GM21390 (cell line): Measurements from ENCODE around the gene FBXO30.

Experiments used
- ATAC-seq: cut with Tn5 transposase; IDR thresholded peaks from one replicate; pipeline ENCODE4 v1.9.1; 2021; ENCODE audit not compliant: unreplicated experiment

FBXO30 gene

DNA sequence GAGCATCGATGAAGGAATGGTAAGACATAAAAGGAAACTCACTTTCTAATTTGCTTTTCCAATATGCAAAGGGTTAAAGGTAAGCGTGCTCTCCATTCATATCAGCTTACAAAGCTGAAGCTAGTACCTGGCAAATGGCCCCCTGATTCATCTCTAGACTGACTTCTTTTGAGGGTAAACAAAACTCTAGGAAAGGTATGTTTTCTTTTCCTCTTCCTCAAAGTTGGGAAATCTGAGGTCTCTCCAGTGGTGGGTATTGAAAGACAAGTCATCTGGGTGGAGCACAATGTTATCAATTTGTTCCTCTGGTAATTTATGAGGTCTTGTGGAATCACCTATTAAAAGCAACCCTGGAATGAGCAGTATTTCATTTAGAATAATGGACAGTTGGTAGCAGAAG is 7.9 kb upstream of the FBXO30 start:
- ATAC-seq = no peak

DNA sequence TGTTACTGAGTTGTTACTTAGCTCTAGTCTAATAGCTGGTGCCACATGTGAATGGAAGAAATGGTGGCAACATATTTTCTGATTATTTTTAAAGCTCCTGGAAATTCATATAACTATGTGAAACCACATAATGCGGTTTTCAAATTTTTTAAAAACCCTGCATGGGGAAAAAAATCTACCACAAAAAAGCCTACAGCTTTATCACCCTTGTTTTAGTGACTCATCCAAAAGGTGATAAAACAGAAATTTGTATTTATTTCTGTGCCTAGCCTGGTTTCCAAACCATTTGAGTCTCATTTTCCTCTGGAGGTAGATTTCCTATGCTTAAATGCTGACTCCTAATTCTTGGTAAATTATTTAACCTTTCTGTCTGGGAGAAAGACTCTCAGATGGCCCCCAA is 5.4 kb upstream of the FBXO30 start:
- no peak for ATAC-seq

DNA sequence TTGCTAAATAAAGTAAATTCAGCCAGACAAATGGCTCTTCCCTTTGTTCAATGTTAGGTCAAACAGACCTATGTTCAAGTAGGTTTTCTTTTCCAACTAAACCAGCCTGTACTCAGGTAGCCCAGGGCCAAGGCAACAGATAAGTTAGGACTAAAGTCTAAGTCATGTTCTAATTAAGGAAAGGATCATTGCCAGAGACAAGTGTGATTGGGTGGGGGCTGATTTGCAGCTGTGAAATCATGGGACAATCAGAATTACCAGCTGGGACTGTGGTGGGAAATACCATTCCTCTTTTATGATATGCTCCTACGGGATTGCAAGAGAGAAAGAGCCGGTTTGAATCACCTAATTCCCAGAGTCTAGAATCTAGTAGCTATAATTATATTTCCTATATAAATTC is 4.2 kb upstream of the FBXO30 start:
- no peak for ATAC-seq

- no peak for ATAC-seq
Measured at GRCh38 chr6:145816392-145816791, 1.8 kb upstream of the FBXO30 start.

- ATAC-seq = peak; percentile 23
Measured at GRCh38 chr6:145815309-145816274, 997 bp upstream of the FBXO30 start.

- ATAC-seq = peak; percentile 24
Measured at GRCh38 chr6:145814035-145814500, 527 bp downstream of the FBXO30 start.

- no peak for ATAC-seq
Measured at GRCh38 chr6:145813285-145814034, 1.1 kb downstream of the FBXO30 start.

DNA sequence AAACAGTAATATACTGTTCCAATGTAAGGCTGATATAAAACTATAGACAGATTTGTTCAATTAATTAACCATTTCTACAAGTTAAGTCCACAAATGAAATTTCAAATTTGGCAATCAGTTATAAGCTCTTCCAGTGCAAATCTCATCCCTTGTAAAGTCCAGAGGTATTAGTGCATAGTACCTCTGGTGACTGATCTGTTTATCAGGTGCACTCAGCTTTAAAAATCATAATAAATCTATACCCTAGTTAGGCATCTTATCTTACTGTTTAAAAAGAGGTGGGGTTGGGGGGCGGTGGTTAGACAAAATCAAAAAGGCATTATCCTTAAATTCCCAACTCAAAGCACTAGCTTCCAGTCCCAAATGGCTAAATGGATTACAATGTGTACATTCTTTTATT is 2.9 kb downstream of the FBXO30 start:
- ATAC-seq = no peak

- no peak for ATAC-seq
Measured at GRCh38 chr6:145809785-145810184, 4.8 kb downstream of the FBXO30 start.

DNA sequence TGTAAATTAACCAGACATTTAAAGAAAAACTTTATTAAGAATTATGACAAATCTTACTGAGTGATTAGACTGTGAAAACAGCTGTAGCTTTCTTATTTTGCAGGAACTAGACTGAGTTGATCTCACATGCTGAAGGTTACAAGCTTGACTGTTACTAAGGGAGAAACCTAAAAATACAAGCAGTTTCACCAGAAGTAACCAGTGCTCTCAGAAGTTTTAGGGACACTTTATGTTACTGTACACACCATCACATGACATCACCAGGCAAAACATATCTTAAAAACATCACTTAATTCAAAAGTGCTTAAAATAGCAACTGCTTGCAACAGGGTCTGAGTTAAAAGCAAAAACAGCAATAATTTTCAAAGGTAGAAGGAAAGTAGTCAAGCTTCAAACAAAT is 5.4 kb downstream of the FBXO30 start:
- ATAC-seq = peak; percentile 87

DNA sequence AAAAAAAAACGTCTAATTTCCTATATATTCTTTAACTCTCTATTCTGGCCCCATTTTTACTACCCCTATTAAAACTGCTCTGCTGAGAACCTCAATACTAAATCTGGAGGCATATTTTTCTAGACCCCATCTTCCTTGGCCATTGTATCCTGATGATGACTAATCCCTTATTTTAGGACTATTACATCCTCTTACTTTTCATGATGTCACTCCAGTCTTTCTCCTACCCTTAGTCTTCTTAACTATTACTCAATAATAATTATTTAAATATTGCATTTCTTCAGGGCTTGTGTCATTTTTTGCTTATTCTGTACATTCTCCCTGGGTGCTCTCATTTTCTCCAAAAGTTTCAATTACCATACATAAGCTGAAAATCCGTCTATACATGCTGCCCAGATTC is 6.4 kb downstream of the FBXO30 start:
- ATAC-seq = no peak

DNA sequence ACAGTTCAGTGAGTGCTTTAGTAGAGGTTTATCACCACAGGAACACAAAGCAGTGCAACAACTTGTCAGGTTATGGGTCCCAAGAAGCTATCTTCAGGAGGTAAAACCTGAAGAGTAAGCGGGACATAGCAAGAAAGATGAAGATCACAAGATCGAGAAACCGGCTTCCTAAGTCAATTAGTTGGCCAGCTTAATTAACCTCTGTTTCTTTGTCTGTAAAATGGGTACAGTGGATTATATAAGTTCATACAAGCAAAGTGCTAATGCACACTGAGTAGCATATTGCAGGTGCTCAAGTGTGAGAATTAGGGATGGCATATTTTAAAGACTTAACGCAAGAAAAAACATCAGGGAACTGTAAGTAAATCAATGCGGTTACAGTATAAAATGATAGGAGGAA is 12.5 kb downstream of the FBXO30 start:
- no peak for ATAC-seq

GRCh38 chr6:145801021-145801420 is 13.6 kb downstream of the FBXO30 start:
- ATAC-seq = no peak

- no peak for ATAC-seq
Measured at GRCh38 chr6:145798530-145798929, 16.1 kb downstream of the FBXO30 start.

- ATAC-seq = no peak
Measured at GRCh38 chr6:145789443-145789842, 25.2 kb downstream of the FBXO30 start.

- ATAC-seq = no peak
Measured at GRCh38 chr6:145787688-145788087, 26.9 kb downstream of the FBXO30 start.

DNA sequence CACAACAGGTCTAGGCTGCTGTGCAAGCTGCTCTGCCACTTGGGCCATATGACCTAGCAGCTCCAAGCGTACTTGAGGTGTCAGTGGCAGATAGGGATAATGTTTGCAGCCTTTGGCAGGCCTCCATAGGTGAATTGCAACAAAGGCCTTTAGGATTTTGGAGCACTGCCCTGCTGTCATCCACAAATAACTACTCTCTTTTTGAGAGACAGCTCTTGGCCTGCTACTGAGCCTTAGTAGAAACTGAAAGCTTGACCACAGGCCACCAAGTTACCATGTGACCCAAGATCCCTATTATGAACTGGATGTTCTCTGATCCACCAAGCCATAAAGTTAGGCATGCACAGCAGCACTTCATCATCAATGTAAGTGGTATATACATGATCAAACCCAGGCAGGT is 29.9 kb downstream of the FBXO30 start:
- ATAC-seq = peak; percentile 91

GRCh38 chr6:145783796-145784195 is 30.8 kb downstream of the FBXO30 start:
- no peak for ATAC-seq

GRCh38 chr6:145772846-145773245 is 41.7 kb downstream of the FBXO30 start:
- ATAC-seq = no peak

GRCh38 chr6:145765449-145765848 is 49.1 kb downstream of the FBXO30 start:
- ATAC-seq = no peak

DNA sequence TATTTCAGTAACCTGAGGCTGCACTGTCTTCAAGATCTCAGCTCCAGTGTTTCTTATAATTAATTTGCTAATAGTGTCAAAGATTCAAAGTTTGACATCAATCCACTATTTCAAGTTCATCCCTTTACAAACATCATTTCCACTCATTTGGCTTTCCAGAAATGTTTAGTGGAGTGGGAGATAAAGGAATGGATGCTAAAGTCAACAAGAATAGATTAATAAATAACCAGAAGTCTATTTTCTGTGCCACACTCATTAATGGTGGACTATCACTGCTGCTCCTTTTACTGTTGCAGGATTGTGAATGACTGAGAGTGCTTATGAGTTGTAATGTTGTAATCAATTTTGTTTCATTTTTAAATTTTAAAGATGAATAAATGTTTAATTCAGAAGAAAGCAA is 50.9 kb downstream of the FBXO30 start:
- ATAC-seq = no peak

- no peak for ATAC-seq
Measured at GRCh38 chr6:145761584-145761983, 53.0 kb downstream of the FBXO30 start.
